ENCODE measurements around the gene CYP11A1.
"Not testable (repeated sequence)": the region's sequence is repeated elsewhere in the genome, so short reads cannot be mapped to it uniquely, and the experiment has no call there.

Gene CYP11A1

DNA sequence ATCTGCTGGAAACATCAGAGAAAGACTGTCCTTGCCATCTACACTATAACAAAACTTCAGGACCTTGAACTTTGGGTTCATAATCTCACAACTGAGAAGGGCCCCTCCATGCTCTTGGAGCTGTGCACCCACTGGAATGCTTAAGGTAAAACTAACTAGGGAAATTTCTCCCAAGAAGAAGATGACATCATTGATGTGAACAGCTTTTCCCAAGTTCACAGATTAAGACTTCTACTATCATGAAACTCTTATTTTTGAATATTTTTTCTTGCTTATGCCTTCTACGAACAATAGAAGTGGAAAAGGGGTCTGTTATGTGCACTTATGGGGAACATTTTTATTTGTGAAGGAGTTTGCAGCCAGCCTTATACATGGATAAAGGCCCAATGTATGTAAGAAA is 5.0 kb downstream of the CYP11A1 start:
- no peak for DNase-seq
- intact Hi-C loops (cut with DNase I): no loop called here

DNA sequence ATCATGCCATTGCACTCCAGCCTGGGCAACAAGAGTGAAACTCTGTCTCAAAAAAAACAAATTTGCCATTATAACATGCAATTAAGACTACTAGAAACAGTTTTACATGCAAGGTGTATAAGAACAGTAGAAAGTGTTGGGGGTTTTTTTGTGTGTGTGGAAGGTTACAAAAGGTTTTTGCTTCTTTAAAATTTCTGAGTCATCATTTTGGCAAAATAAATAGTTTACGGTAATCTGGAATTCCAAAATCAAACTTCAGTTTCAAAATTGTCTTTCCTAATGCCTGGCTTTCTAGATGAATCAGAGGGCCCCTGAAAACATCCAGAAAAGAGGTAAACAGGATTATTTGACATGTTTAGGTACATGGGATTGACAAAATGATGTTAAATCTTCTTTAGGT is 6.6 kb downstream of the CYP11A1 start:
- intact Hi-C loops (cut with DNase I); DNase-seq: not testable (repeated sequence)

DNA sequence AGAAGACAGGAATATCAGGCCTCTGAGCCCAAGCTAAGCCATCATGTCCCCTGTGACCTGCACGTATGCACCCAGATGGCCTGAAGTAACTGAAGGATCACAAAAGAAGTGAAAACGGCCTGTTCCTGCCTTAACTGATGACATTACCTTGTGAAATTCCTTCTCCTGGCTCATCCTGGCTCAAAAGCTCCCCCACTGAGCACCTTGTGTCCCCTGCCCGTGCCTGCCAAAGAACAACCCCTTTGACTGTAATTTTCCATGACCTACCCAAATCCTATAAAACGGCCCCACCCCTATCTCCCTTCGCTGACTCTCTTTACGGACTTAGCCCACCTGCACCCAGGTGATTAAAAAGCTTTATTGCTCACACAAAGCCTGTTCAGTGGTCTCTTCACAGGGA is 8.1 kb downstream of the CYP11A1 start:
- DNase-seq; intact Hi-C loops (cut with DNase I): not testable (repeated sequence)

DNA sequence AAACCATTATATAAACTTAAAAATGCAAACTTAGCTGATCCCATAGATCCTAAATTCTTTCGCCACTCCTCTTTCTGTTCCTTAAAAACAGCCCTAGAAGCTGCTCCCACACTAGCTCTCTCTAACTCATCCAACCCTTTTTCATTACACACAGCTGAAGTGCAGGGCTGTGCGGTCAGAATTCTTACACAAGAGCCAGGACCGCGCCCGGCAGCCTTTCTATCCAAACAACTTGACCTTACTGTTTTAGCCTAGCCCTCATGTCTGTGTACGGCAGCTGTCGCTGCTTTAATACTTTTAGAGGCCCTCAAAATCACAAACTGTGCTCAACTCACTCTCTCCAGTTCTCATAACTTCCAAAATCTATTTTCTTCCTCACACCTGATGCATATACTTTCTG is 9.9 kb downstream of the CYP11A1 start:
- intact Hi-C loops (cut with DNase I); DNase-seq: not testable (repeated sequence)

DNA sequence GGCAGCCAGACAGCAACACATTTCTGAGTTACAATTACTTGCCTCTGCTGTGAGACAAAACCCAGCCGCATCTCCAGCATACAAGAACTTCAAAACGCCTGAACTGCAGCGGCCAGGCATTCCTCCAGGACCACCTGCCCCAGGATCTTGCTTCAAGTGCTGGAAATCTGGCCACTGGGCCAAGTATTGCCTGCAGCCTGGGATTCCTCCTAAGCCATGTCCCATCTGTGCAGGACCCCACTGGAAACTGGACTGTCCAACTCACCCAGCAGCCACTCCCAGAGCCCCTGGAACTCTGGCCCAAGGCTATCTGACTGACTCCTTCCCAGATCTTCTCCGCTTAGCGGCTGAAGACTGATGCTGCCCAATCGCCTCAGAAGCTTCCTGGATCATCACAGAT is 11.4 kb downstream of the CYP11A1 start:
- DNase-seq; intact Hi-C loops (cut with DNase I): not testable (repeated sequence)

DNA sequence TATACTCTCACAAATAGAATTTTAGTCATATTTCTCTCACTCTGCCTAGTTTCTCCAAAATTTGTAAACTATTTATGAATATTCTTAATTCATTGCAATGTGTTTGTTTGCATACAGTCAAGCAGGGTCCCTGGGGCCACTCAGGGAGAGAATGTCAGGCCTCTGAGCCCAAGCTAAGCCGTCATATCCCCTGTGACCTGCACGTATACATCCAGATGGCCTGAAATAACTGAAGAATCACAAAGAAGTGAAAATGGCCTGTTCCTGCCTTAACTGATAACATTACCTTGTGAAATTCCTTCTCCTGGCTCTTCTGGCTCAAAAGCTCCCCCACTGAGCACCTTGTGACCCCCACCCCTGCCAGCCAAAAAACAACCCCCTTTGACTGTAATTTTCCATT is 13.5 kb downstream of the CYP11A1 start:
- DNase-seq; intact Hi-C loops (cut with DNase I): not testable (repeated sequence)

DNA sequence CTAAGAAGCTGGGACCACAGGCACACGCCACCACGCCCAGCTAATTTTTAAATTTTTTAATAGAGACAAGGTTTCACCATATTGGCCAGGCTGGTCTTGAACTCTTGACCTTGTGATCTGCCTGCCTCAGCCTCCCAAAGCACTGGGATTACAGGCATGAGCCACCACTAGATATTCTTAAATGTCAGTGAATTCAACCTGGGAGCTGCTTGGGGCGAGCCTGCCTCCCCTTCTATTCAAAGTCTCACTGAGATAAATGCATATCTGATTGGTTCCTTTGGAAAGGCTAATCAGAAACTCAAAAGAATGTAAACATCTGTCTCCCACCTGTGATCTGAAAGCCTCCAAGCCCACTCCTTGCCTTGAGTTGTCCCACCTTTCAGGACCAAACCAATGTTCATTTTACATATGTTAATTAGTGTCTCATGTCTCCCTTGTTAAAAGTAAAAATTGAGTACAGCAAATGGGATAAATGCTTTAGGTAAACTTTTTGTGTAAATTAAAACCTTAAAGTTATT is 15.0 kb downstream of the CYP11A1 start:
- intact Hi-C loops (cut with DNase I): no loop called here
- DNase-seq: no peak

DNA sequence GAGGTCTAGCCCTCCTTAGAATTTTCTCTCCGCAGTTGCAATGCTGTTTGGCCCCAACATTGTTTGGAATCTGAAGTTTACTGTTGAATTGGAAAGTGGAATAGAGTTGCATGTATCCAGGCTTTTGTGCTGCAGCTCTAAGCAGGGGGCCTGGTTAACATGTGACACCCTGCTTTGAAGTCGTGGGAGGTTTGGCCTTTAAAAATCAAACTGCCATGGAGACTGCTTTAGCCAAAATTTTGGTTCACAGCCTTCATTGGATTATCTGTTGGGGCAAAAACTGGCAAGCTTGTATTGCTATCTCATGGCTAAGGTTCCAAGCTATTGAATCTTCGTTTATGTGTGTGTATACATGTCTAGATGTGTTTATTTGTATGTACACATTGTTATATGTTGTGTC is 15.8 kb downstream of the CYP11A1 start:
- no peak for DNase-seq
- intact Hi-C loops (cut with DNase I): no loop called here

DNA sequence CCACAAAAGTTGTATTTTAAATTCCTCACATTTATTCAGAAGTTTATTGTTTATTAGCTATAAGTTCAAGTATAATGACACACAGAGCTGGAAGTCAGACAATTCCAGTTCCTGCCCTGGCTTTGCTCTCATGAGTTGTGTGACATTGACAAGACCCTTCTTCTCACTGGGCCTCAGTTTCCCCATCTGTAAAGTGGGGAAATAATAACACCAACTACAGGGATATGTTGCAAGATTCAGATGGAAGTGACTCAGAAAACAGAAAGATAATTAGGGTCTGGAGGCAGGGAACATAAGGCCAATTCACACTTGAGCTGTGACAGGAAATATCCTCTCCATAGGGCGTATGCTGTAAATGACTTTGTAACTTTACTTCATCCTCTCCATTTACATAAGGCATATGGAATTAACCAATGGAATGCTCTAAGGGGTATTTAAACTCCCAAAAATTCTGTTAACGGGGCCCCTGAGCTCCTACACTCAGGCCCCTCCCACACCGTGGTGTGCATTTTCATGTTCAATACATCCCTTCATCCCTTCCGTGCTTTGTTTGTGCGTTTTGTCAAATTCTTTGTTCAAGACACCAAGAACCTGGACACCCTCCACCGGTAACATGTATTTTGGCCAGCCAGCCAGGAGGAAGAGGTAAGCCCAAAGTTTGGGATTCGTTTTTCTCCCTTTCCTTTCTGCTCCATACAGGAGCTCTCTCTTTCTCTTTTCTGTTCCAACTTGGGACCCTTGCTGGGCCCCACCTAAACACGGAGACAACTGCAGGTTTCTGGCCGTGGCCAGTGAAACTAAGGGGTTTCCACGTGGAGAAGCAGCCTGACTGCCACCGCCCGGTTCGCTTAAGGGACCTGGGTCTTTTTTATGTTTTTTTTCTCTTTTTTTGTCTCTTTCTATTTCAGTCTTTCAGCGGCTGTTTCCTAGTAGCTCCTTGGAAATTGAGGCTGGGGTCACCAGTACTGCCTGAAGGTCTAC is 16.9 kb downstream of the CYP11A1 start:
- no peak for DNase-seq
- intact Hi-C loops (cut with DNase I): no loop called here

DNA sequence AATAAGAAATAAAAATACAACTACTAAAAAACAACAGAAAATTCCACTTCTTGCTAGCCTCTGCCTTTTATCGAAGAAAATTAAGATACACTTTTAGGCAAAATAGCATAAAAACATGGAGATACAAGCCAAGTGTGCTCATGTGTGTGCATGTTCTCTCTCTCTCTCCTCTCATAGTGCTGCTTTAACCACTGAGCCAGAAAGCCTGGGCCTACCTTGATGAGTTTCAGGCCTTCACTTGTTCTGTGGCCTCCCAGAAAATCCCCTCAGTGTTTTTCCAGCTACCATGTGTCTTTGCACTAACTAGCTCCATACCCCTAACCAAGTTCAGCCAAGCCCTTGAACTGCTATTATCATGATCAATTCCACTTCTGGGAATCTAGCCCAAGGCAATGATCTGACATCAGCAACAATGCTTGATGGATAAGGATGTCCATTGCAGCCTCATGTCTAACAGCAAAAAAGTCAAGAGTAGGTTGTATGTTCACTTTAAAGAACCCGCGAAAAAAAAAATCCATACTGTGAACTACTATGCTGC is 18.1 kb downstream of the CYP11A1 start:
- intact Hi-C loops (cut with DNase I): no loop called here
- no peak for DNase-seq

DNA sequence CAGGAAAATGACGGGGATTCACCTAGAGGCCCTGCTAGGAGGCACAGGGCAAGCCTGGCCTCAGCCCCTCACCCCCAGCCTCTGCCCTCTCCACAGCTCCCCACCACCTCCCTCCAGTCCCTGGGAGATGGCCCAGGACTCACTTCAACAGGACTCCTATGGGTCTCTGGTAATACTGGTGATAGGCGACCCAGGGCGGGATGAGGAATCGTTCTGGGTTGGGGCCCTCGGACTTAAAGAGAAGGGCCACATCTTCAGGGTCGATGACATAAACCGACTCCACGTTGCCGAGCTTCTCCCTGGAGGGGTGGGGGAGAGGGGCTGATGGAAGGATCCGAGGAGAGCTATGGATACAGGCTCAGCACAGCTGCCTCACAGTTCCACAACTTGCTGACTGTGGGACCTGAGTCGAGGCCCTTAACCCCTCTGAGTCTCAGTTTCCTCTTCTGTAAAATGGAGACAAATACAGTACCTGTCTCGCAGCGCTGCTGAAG is 19.6 kb downstream of the CYP11A1 start:
- DNase-seq: no peak

DNA sequence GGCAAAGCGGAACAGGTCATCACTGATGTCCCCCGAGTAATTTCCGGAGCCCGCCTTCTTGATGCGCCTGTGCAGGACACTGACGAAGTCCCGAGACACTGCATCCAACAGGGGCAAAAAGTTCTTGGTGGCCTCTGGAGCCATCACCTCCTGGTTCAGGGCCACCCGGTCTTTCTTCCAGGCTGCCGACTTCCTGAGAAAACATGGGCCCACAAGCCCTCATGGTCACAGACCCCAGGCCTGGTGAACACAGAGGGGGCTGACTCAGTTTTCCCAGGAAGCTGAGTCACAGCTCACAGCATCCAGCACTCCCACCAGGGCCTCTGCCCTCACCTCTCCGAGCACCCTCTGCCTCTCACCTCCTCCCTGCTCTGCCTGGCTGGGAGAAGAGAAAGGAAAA is 22.4 kb downstream of the CYP11A1 start:
- no peak for DNase-seq
- intact Hi-C loops (cut with DNase I): no loop called here

More for the DNA sequence above, 19.6 kb downstream of the CYP11A1 start:
- intact Hi-C loops (cut with DNase I): no loop called here

DNA sequence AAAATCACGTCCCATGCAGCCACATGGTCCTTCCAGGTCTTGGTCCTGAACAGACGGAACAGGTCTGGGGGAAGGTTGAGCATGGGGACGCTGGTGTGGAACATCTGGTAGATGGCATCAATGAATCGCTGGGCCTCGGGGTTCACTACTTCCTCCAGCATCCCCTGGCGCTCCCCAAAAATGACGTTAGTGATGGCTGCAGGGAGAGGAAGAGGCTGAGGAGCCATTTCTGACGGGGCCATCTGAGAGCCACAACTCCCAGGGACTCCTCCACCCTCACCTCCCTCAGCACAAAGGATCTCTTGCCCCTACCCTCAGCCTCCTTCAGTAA is 23.7 kb downstream of the CYP11A1 start:
- intact Hi-C loops (cut with DNase I): no loop called here
- DNase-seq: no peak

DNA sequence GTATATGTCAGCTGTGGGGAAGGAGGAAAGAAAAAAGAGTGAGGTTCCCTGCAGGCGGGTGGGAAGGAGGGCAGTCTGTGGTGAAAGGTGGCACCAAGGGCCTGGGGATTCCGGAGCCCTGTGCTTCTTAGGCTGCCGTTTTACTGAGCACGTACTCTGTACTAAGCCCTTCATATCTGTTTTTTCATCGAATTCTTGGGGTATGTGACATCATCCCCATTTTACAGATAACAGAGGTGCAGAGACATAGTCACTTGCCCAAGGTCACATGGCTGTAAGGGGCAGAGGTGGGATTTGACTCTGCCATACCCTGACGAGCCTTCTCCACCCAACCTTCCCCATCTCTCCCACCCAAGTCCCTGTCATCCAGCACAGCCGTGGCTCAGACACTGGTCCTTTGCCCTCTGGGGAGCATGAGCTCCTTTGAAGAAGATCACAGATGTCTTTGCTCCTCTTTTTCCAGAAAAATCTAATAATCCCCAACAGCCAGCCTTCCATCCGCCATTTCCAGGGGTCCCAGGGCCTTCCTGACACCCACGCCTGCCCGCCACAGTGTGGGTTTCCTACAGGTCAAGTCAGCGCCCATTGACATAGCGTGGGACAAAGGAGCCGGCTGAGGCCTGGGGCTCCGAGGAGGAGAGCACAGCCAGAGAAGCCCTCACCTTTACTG is 24.2 kb downstream of the CYP11A1 start:
- DNase-seq: peak in 1 of 42 donors; percentile 5
- intact Hi-C loops (cut with DNase I): no loop called here

DNA sequence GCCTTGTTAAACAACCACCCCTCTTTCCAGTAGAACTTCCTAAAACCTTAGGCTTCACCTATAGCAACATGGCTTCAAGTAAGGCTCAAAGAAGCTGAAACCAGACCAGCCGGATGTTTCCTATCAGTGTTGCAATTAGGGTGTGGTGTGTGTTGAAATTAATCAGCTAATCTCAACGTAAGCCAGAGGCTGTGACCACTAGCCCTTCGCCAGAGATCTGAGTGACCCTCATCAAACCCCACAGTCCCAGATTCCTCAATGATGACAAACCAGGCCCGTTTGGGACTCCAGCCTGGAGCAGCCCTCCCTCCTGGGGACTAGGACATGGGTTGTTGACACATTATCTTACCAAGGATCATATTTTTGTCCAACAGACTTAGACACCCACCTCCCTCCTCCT is 27.3 kb downstream of the CYP11A1 start:
- intact Hi-C loops (cut with DNase I): no loop called here
- peak in 1 of 42 donors; percentile 17 for DNase-seq

DNA sequence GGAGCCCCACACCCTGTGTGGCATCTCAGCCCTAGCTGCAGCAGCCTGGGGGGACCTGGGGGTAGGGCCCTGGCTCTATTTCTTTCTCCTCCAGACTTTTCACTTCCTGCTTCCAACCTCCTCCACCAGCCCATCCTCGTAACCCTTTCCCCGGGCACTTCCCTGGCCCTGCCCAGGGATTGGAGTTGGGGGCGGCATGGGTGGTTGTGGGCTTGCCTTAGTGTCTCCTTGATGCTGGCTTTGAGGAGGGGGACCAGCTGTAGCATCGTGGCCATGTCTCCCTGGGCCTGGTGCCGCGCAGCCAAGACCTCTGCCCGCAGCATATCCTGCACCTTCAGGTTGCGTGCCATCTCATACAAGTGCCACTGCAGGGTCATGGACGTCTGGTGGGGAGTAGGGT is 28.1 kb downstream of the CYP11A1 start:
- peak in 1 of 42 donors; percentile 9 for DNase-seq
- intact Hi-C loops (cut with DNase I): no loop called here

DNA sequence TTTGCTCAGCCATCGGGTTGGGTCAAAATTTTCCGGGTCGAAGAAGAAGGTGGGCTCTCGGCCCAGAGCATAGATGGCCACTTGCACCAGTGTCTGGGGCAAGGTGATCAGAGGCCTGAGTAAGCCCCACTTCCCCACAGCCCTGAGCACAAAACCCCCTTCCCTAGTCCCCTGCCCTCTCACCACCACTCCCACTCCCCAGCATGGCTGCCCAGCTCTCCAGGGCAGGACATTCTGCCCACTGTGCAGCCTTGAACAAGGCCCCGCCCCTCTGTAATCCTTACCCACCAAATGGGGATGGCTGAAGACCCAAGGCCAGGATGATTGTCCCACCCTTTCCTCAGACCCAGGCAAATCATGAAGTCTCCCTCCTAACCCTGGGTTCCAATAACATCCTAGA is 28.8 kb downstream of the CYP11A1 start:
- DNase-seq: peak in 1 of 42 donors; percentile 26
- intact Hi-C loops (cut with DNase I): no loop called here

DNA sequence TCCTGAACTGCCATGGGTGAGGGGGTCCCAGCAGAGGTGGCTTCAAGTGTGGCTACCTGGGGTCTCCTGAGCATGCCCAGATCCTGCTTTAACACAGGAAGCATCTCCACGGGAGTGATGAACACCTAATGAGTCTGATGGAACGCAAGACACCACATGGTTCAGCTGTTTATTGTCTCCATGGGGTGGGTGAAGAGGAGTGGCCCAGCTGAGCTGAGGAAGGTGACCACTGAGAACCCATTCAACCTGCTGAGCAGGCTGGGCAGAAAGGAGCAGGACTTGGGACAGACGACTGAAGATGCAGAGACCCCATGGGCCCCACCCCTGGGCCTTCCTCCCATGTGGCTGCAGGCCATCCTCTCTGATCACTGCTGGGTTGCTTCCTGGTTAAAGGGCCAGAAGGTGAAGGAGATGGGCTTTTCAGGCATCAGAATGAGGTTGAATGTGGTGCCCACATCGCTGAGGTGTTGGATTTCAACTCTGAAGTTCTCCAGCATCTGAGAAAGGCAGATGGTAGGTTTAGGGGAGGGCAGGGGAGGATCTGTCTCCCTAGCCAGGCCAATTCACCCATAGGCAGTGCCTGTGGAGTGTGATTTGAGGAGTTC is 29.7 kb downstream of the CYP11A1 start:
- intact Hi-C loops (cut with DNase I): no loop called here

DNA sequence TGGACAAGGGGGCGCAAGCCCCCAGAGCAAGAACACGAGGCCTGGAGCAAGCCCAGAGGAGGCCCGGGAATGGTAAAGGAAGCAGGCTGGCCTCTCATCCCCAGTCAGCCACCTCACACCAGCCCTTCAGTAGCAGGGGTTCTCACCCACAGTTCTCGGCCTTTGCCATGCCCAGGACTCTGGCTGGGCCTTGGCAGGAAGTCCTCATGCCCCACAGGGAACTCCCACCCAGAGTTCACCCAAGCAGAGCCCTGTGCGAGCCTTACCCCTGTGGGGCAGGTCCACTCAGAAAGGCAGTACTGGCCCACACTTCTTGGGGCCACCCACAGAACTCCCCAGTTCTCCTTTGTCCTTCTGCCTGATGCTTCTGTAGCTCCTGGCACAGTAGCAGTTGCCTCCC is 30.3 kb downstream of the CYP11A1 start:
- DNase-seq: no peak
- intact Hi-C loops (cut with DNase I): no loop called here

More for the DNA sequence above, 29.7 kb downstream of the CYP11A1 start:
- DNase-seq: no peak

Data from head of caudate nucleus (tissue), 42 donors.